GM18519 (cell line): ENCODE results near the gene RPS29.
A peak's percentile ranks its signal among the peaks of the same experiment; 100 is the strongest.
"Not testable (repeated sequence)": the region's sequence is repeated elsewhere in the genome, so short reads cannot be mapped to it uniquely, and the experiment has no call there.

ENCODE experiments used
- ATAC-seq: cut with Tn5 transposase; IDR thresholded peaks from one replicate; pipeline ENCODE4 v1.9.1; 2021; ENCODE audit warnings: mild to moderate bottlenecking, moderate library complexity; ENCODE audit not compliant: unreplicated experiment, low FRiP score

RPS29 gene

DNA sequence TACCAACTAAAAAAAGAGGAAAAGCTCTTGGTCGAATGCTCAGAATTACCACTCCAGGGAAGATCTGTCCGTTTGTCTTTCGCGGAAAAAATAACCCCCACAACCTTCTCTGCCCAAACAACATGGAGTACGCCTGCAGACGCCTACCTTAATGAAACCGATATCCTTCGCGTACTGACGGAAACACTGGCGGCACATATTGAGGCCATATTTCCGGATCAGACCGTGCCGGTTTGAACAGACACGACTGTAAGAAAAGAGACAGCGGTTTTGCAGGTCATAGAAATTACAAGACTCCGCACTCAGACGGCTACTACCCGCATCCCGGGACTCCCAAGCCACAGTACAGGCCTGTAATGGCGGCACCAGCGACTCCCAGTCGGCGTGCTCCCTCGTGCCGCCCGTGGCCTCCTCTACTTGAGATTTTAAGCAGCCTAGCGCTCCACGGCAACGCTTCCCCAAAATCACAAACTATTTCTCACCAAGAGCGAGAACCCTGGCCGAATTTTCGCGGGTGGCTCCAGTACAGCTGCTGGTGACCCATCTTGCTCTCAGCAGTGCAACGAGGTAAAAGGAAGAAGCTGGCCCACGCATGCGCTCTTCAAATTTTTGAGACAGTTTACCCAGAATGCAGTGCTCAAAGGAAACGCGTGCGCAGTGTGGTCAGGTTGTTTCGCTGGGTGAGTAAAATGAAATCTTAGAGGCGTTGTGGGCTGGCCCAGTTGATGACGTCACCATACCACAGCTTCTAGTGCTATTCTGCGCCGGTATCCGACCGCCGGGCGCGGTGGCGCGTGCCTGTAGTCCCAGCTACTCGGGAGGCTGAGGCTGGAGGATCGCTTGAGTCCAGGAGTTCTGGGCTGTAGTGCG lies at the start of gene RPS29:
TSS of gene RPS29 (minus strand) at position 578 of the 870 bp plus-strand sequence. CDS start at position 544, 34 bp downstream.
- ATAC-seq = peak; percentile 86

DNA sequence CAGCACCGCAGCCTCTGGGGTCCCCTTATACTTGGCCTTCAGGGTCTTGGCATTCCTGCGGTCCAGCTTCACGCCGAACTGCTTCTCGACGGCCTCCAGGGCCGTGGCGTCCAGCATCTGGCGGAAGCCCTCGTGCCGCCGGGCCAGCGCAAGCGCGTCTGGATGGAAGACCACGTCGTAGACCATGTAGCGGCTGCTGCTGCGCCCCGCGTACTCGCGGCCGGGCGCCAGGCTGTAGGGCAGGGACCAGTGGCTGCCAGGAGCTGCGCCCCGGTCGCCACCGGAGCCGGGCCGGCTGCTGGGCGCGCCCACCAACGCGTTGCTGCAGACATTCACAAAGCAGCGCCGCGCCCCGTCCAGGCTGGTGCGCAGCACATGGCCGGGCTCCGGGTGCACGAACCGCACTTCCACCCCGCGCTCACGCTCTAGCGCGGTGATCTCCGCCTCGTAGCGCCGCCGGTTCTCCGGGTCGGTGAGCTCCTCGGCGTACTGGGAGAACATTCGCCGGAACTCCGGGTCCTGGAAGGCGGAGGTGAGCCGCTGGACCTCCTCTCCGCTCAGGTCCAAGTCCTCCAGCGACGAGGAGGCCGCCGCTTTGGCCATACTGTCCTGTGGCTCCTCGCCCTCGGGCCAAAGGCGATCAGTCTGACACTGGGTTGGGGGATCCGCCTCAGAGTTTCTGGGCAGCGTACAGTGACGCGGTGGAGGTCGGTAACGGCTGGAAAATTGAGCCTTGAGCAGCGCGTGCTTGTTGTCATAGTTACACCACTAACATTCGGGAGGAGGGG lies 48.6 kb upstream of the RPS29 start, which contains the start of gene DNAAF2:
TSS of gene DNAAF2 (minus strand) at position 698 of the 788 bp plus-strand sequence. CDS start at position 603, 95 bp downstream.
- ATAC-seq = peak; percentile 19

DNA sequence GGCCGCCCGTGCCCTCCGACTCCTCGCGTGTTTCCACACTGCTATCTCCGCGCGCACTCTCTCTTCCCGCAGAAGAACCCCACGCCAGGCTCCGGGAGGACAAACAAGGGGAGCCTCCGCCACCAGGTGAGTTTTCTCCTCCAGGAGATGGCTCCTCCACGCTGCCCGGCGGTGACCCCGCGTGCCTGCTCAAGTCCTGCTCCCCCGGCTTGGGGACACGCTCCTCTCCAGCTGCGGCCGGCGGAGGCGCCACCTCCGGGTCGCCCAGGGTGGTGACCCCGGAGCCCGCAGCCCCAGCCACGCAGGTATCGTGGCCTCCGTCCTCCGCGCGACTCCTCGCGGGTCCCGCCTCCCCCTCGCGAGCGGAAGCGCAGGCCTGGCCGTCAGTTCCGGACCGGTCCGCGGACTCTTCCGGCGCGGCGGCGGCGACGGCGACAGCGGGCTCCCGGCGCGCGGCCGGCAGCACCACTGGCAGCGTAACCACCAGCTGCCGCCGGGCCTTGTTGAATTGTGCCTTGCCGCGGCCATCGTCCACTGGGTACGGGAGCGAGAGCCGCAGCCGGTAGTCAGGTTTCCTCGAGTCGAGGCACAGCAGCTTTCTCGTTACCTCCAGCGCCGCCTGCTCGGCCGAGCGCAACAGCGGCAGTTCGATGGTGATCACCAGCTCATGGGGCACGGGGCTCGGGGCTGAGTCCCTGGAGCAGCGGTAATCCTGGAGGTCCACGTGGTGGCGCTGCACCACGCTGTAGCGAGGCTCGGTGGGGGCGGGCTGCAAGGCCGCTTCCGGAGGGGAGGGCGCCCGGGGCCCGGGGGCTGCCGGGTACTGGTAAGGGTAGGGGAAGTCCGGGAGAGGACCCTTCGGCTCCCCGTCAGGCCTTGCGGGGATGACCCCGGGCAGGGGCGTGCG lies 47.7 kb upstream of the RPS29 start:
- peak; percentile 64 for ATAC-seq

GRCh38 chr14:49623941-49624839 lies 38.0 kb upstream of the RPS29 start:
- no peak for ATAC-seq

DNA sequence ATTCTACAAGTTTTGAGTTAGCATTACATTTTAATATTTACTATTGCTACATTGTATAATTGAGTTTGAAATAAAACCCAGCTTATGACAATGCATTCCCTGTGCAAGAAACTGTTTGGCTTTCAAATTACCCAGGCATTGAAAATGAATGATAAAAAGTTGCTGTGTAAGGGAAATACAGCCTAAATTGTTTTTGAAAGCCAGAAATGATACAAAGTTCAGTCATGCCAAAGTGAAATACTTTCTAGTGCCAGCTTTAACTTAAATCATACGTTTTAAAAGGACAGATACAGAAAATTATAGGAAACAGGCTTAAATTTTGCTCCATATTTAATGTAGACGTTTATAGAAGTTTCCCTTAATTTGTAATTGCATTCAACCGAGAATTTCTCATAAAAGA lies 37.2 kb upstream of the RPS29 start:
- ATAC-seq = no peak

- no peak for ATAC-seq
Measured at GRCh38 chr14:49622022-49622607, 35.9 kb upstream of the RPS29 start.

DNA sequence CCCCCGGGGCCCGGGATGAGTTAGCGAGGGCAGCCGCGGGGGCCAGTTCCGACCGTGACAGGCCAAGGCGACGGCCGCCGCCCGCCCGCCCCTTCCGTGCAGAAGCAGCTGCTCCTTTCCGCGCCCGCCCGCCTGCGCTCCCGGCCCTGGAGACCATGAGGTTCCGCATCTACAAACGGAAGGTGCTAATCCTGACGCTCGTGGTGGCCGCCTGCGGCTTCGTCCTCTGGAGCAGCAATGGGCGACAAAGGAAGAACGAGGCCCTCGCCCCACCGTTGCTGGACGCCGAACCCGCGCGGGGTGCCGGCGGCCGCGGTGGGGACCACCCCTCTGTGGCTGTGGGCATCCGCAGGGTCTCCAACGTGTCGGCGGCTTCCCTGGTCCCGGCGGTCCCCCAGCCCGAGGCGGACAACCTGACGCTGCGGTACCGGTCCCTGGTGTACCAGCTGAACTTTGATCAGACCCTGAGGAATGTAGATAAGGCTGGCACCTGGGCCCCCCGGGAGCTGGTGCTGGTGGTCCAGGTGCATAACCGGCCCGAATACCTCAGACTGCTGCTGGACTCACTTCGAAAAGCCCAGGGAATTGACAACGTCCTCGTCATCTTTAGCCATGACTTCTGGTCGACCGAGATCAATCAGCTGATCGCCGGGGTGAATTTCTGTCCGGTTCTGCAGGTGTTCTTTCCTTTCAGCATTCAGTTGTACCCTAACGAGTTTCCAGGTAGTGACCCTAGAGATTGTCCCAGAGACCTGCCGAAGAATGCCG lies 35.1 kb upstream of the RPS29 start:
- no peak for ATAC-seq

- peak; percentile 86 for ATAC-seq
Measured at GRCh38 chr14:49620182-49621113, 34.3 kb upstream of the RPS29 start, which contains the start of the genes MGAT2 and RPL36AL. Gene MGAT2 (plus strand): TSS chr14:49620799. CDS start chr14:49621269, 470 bp downstream. Gene RPL36AL (minus strand): TSS chr14:49620626. CDS start chr14:49619104, 1,522 bp downstream.

DNA sequence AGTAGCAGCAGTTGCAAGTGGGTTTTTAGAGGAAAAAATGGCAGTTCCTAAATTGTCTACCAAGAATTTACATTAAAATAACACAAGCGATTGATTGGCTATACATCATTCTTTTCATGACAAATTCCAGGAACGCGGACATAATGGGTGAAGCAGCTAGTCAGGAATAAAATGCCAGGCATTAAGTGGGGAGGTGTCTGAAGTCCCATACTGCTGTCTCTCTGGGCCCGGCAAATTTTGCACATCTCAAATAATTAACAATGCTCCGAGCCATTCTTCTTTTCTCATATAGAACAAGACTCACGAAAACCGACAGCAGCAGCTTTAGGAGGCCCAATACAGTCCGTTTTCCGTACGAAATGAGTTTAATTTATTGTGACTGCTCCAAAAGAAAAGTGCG lies 33.5 kb upstream of the RPS29 start:
- ATAC-seq = no peak

DNA sequence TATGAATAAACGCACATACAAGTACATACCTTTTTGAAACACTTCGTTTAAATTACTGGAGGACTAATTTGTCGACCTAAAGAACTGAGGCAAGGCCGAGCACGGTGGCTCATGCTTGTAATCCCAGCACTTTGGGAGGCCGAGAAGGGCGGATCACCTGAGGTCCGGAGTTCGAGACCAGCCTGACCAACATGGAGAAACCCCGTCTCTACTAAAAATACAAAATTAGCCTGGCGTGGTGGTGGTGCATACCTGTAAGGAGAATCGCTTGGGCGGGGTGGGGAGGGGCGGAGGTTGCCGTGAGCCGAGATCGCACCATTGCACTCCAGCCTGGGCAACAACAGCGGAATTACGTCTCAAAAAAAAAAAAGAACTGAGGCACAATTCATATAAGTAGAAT lies 33.1 kb upstream of the RPS29 start:
- ATAC-seq = not testable (repeated sequence)

DNA sequence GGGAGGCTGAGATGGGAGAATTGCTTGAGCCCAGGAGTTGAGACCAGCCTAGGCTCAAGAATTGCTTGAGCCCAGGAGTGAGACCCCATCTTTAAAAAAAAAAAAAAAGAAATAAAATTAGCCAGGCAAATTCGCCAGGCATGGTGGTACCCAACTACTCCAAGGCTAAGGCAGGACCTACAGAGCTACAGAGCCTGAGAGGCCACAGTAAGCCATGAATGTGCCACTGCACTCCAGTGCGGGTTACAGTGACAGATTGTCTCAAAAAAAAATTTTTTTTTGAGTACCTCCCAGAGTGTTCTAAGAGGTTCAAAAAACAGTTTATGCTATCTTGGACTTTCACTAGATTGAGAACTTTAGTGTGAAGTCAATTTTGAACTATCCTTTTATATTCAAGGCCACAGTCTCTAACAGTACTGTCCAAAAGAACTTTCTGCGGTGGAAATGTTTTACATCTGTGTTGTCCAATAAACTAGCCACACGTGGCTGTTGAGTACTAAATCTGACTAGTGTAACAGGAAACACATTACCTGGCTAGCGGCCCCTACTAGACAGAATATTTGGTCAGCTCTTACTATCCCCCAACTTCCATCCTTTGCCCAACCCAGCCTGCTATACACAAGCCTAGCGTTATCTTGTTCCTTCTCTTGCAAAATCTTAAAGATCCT lies 31.8 kb upstream of the RPS29 start:
- no peak for ATAC-seq

GRCh38 chr14:49615776-49616175 lies 29.6 kb upstream of the RPS29 start:
- no peak for ATAC-seq

DNA sequence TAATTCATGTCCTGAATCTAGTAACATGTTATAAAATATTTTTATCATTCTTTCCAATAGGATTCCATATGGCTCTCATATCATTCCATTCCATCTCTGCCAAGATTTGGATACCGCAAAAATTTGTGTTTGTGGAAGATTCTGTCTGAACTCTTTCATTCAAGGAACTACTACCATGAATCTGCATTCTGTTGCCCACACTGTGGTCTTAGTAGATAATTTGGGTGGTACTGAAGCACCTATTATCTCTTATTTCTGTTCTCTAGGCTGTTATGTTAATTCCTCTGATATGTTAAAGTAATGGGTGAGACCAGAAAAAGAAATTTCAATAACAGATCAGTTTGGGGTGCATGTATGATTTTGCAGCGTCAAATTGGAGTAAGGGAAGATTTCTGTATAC lies 28.0 kb upstream of the RPS29 start:
- no peak for ATAC-seq

DNA sequence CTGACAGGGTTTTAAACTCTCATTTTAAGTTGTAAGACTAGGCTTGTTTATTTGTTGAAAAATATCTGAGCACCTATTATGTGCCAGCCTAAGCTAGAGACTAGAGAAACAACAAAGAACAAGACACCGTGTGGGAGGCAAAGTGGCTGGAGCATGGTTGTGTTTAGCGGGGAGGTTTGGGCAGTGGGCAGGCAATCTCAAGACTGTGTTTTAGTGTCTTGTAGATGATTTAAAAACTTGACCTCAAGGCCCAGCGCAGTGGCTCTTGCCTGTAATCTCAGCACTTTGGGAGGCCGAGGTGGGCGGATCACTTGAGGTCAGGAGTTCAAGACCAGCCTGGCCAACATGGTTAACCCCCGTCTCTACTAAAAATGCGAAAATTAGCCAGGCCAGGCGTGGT lies 26.5 kb upstream of the RPS29 start:
- ATAC-seq = no peak

DNA sequence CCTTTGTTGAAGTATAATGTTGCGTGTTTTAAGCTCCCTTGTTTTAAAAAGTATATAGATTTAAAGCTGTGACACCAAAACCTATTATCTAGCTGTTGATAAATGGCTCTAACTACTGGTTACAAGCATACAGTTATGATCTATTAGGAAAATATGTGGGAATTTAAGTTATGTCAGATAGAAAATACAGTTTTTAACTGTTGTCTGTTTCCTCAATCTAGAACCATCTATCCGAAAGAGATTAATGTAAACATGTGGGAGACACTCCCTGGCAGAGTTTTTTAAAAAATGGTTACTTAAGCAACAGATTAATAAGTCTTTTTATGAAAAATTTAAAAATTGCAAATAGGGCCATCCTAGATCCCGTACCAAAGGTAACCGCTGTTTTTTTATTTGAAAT lies 26.1 kb upstream of the RPS29 start:
- no peak for ATAC-seq

GRCh38 chr14:49607583-49607982 lies 21.4 kb upstream of the RPS29 start:
- no peak for ATAC-seq
